Stimulated activated CD8-positive, alpha-beta memory T cell treated with anti-CD3 and anti-CD28 coated beads, Interleukin-15, amount 100 ng/mL, for 48 hours (primary cell): ENCODE data around the gene XRCC4.
"Not testable (repeated sequence)": the region's sequence is repeated elsewhere in the genome, so short reads cannot be mapped to it uniquely, and the experiment has no call there.

Experiments used
- DNase-seq, 2 donors: peaks; one replicate each; pipeline ENCODE4 v3.0.0-alpha.2; 2020; ENCODE audit warnings: low read depth in 2 of 2

XRCC4 gene

DNA sequence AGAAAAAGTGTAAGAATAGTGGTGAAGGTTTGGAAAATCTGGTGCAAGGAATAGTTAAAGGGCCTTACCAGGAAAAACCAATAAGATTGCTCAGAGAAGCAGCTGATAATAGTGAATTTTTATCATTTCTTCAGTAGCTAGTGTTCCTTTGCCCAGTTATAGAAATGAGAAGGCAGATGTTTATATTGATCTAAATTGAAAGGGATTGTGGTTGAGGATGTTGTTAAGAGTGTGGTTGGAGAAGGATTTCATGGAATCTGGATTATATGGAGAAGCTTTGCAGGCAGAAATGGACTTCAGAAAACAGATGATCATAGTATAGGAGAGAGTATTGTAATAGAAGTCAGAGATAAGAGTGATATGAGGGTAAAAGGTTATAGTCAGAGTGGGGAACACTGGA, 102.6 kb downstream of the XRCC4 start:
- DNase-seq = no peak

DNA sequence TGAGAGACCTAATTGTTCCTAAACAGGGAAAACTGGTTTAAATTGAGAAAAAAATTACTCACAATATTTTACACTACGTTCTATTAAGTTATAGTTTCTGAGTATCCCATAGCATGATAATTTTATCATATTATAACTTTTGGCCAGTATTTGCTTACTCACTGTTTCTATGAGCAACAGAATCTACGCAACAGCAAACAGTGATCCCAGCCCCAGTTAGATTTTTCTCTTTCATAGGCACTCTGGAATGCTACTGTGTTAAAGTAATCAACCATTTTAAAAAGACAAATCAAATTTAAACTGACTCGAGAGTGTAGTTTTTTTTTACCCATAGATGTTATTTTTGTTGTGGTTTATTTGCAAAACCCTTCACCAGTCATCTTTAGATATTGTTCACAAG, 107.2 kb downstream of the XRCC4 start:
- no peak for DNase-seq

DNA sequence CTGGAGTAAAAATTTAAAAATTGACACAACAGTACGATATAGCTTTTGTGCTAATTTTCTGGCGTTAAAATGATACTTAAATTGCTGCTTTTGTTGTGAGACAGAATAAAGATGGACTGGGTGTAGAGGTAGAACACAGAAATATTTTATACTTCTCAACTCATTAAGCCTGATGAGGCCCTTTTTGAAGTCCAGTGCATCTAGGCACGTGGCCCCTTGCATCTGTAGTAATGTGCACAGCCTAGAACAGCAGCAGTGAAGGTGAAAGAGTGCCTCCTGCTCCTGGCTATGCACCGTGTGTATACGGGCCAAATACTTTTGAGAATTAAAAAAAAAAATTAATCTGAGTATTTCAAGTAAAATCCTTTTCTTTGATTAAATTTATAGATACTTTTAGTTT, 115.6 kb downstream of the XRCC4 start:
- DNase-seq = peak in 1 of 2 donors; percentile 0

DNA sequence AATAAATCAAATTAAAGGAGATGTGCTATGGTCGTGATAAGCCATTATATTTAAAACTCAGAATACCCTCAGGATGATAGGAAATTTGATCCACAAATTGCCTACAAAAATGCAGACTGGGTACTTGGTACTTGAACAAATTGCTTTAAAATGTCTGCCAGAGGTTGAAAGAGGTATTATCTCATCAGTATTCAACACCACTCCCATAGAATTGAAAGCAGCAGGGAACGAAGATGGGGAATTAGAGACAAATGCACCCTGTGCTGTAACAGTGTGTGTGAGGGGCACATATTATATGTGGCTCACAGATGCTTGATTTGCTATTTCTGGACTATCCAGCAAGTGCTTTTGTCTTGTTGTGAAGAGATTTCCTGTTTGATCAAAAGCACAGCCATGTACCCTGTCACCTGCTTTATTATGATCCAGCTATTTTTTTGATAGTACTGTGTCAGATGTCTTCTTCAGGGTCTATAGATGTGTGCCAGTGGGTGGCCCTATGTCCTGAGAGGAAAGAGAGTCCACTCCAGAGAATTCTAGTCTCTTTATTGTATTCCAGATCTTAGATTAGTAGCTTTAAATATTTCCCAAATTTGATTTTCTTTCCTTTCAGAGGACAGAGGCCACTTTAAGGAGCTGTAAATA, 120.1 kb downstream of the XRCC4 start:
- no peak for DNase-seq

DNA sequence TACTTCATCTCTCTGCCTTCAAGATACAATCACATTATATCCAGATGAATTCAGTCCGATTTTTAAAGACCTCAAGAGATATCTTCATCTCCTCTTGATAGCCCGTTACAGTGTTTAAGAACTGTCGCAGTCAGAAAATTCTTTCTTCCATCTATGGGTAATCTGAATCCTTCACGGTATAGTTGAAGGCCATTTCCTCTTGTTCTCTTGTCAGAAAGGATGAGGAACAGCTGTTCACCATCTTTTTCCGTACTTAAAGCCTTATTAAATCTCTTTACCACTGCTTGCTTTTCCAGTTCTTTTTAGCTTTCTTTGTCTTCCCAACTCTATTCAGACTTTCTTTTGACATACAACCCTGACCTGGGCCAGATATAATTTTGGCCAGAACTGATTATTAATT, 121.8 kb downstream of the XRCC4 start:
- no peak for DNase-seq

DNA sequence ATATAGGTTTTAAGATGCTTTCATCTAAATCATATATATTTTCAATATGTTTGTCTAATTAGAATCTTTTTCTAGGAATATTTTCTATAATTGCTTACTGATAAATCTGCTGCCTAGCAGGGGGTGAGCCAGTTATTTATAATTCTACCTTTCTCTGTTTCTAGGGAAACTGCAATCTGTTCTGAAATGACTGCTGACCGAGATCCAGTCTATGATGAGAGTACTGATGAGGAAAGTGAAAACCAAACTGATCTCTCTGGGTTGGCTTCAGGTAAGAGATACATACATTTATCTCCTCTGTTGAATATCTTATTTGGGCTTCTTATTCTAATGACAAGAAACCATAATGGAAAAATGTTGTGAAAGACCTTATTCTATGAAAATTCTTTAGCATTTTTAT, 127.3 kb downstream of the XRCC4 start:
- no peak for DNase-seq

DNA sequence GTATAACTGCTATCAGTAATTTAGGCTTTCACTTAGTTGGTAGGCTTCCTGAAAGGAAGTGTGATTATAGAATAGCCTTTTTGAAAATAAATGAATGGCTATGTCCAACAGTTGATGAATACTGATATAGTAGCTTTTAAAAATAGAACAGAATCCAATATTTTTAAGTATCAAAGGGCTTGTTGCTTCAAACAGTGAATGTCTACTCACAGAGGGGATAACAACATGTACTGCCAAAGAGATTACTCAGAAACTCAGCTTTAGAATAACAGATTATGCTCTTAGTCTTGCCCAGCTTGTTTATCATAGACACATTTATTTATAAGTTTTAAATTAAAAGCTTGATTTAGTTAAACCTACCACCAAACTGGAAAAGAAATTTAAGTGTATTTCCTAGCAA, 132.6 kb downstream of the XRCC4 start:
- DNase-seq = no peak

DNA sequence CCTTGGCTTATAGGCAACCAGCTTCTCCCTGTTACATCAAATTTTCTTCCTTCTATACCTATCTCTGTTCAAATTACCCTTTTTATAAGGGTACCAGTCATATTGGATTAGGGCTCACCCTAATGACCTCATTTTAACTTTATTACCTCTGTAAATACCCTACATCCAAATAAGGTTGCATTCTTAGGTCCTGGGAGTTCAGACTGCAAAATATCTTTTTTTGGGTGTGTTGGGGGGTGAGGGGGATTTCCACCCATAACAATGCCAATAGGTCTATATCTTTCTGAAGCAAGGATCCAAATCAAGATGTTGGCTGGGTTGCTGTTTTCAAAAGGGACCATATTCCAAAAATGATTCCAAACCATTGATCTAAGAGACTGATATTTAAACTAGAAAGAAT, 141.7 kb downstream of the XRCC4 start:
- no peak for DNase-seq

DNA sequence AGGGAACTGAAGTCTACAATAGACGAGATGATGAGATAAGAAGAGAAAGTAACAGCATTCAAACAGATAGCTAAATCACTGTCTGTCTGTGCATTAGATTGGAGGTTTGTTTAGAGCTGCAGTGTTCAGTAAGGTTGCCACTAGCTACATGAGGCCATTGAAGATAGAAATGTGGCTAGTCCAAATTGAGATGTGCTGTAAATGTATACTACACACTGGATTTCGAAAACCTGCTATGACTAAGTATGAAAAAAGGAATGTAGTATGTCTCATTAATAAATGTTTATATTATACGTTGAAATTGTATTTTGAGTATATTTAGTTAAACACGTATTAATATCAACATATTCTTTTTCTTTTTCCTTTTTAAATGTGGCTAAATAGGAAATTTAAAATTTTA, 142.1 kb downstream of the XRCC4 start:
- DNase-seq = no peak

DNA sequence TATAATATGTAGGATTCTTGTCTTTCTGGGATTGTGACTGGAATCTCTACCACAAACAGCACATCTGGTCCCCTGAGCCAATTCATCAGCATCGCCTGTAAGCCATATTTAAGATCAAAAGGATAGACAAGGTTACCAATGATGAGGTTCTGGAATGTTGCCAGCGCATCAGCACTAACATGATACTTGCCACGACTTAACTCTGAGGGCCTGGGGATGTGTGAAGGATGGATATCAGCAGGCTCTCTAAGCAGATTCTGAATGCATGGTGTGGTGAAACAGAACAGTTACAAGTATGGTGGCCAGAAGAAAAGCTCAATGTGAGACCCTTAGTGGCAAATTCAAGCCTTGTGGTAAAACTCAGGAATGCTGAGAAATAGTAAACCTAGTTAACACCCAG, 143.0 kb downstream of the XRCC4 start:
- DNase-seq = no peak

DNA sequence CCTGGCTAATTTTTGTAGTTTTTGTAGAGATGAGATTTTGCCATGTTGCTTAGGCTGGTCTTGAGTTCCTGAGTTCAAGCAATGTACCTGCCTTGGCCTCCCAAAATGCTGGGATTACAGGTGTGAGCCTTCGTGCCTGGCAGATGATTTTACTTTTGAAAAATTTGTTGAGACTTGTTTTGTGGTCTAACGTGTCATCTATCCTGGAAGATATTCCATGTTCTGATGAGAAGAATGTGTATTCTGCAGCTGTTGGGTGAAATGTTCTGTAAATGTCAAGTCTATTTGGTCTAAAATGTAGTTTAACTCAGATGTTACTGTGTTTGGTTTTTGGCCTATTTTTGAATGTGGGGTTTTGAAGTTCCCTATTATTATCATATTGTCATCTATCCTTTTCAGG, 145.6 kb downstream of the XRCC4 start:
- DNase-seq = no peak

DNA sequence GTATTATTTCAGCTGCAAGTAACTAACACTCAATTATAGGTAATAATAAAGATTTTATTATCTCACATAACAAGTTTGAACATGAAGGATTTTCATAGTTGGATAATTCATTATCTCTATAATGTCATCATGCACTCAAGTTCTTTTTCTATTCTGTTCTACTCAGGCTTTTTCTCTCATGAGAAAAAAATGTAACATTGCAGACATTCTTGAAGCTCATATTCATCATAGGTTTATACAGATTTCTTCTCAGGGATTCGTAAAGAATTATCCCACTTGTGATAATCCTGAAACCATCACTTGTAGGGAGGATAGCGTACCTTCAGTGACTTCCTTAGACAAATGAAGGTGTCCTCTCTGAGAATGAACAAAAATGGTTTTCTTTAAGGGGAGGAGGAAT, 150.3 kb downstream of the XRCC4 start:
- no peak for DNase-seq

DNA sequence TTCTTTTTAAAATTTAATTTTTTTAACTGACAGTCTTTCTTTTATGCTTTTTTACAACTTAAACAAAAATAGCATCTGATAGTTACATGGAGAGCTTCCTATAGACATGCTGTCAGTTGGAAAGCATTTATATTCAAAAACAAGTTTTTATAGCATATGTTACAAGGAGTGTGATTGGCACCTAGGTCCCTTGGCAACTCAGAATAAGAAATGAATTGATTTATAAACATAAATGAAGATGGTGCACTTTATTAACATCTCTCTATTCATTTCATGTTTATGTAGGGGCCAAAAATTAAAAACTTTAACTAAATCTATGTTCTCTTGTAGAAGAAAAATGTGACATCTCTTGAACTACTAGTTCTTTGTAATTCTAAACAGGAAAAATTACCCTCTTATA, 153.2 kb downstream of the XRCC4 start:
- no peak for DNase-seq

DNA sequence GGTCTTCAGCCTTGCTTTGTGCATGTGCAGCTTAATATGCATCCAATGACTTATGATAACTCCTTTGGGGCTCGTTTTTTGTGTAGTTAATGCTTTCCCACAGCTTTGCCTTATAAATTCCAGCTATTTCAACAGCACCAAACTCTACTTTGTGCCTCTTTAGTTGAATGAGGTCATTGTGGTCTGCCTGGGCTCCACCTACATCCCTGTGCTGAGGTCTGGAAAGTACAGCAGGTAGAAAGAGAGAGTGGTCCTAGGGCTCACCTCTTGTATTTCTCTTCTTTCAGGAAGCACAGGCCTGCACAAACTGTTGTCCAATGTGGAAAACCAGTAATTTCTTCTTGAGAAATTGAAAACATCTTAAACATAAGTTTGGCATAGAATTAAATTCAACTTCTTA, 167.2 kb downstream of the XRCC4 start:
- no peak for DNase-seq

DNA sequence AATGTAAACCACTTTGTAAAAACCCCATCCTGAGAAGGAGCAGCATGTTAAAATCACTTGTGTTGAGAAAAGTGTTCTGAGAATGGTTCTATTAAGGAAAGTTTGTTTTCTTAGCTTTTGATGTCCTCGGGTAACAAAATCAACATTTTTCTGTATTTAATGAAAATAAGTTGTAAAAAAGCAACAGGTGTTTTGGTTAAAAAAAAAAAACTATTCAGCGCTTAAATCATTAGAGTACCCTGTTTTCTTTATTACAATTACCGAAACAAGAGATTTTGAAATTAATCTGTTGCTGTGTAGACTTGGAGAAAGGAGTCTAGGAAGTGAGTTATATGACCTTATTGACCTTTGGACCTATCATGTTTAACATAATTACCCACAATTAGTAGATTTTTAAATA, 167.7 kb downstream of the XRCC4 start:
- DNase-seq = no peak

DNA sequence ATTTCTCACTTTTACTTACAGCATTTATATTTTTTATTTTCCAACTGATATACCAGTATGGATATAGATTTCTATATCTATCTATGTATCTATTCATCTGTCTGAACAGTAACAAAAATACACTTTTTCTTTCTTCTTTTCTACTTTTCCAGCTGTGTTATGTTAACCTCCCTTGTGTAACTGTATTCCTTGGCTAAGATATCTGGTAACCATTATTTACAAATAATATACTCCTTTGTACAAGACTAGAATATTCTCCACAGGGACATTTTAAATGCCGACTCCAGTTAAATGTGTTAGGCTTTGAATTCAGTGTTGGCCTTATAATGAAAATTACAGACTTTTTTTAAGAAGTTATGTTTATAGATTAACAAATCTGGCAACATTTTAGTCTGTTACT, 168.7 kb downstream of the XRCC4 start:
- no peak for DNase-seq

DNA sequence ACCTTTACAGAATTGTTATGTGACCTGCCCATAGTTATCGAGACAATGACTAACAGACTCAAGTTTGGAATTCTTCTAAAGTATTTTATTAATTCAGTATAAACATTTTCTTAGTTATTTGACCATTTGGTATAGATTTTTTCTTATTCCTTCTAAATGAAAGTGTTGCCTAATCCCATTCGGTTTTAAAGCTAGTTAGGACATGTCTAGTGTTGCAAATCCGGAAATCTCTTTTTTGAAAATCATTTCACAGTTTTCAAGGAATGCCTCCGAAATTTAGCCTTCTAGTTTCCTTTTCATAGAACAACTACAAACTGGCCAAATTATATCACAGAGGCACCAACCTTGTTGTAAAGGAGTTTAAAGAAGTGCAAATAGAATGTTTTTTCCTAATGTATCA, 171.8 kb downstream of the XRCC4 start:
- DNase-seq = no peak

DNA sequence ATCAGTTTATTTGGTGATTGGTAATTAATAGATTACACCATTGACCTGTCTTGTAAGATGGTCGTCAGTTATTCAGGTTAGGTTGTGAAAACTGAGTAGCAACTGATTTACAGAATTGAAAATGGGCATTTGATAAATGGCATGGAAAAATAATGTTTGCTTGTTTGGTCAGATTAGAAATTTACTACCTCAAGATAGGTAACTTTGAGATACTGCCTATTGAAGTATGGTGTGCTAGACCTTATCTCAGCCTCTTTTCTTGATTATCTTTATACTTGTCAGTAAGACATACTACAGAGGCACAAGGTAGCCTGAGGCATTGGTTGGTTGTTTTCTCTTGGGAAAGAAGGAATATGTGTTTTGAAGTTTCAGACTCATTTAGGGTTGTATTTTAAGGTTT, 174.5 kb downstream of the XRCC4 start:
- DNase-seq = no peak

DNA sequence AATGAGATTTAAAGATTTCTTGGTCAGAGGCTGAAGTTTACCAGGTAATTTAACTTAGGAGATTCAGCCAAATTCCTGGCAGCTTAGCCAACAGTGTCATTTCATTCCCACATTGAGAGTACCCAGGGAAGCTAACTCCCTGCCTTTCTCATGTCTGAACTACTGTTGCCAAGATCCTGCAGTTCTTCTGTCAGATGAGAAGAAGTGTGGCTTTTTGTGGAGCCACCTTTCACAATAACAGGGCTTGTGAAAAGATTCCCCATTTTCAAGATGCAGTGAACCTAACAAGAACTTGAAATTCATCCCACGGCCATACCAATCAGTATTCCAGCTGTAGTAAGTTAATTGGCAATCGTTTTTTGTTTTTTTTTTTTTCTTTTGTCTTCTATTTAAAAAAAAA, 176.4 kb downstream of the XRCC4 start:
- no peak for DNase-seq

DNA sequence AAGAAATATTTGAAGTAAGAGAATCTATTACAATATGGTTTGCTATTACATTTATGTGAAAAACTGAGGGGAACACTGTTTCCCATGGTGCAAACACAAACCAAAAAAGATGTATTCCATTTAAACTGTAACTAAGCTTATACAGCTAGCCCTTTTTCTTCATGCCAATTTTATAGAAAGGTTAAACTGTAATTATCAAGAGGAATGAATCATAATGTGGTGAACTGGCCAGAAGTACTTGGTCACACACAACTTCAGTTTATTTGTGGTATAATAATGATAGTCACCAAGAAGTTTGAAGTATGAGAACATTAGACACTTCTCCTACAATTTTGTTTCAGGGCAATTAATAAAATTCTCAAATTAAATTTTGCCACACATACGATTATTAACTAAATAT, 177.9 kb downstream of the XRCC4 start:
- DNase-seq = no peak

DNA sequence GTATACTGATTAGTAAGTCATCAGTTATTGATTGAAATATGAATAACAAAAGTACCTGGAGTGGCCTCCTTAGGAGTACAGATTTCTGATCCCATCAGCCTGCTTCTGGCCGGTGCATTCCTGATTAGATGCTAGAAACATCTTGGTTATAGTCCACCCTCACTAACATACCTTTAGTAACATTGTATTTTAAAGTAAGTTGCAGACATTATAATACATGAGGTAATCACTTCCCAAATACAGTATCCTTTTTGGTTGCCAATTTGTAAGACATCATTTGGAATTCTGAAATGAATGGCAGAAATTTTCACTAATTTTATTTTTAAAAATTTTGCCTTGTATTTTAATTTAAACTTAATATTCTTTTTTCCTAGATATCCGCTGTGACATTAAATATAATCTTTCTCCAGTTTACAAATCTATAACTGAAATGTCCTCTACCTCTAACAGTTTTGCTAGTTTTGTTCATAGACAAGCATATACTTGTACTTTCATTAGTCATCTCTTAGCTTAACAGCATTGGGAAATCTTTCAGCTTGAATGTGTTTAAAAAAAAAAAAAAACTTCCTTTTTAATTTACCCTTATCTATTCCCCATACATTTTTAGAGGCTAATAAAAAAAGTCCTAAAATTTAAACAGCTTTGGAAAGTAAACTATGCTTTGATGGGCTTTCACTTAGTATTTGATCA, 178.9 kb downstream of the XRCC4 start:
- no peak for DNase-seq

DNA sequence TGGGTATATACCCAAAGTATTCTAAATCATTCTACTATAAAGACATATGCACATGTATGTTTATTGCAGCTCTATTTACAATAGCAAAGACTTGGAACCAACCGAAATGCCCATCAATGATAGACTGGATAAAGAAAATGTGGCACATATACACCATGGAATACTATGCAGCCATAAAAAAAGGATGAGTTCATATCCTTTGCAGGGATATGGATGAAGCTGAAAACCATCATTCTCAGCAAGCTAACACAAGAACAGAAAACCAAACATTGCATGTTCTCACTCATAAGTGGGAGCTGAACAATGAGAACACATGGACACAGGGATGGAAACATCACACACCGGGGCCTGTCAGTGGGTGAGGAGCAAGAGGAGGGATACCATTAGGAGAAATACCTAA, 180.3 kb downstream of the XRCC4 start:
- not testable (repeated sequence) for DNase-seq

DNA sequence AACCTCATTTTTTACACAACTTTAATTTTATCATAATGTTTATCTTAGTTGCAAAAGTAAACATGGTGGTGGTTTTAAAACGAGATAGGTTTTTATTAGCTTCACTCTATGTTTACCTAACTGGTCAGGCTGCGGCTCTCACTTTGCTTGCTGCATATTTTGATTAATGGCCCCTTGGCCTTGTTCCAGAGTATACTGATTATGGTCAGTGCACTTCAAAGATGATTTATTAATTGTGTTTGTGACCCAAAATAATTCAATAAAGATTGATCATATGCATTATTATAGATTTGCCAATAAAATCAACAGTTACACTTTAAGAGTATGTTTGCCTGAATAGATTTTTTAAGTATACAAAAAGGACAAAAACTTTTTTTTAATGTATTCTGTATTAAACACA, 188.0 kb downstream of the XRCC4 start:
- no peak for DNase-seq

DNA sequence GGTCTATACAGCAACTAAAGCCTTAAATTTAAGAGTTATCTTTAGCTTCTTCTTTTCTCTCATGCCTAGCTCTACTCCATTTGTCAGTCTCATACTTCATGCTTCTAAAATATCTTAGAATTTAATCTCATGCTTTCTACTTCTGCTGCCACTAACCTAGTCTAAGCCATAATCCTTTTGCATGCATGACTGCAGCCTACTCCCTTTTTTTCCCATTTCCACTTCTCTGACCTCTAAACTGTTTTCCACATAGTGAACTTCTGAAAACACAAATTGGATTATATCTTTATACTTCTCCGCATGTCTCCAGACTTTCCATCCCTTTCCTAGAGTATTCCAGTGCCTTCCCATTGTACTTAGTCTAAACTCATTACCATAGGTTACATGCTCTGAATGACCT, 193.0 kb downstream of the XRCC4 start:
- no peak for DNase-seq
